ENCODE data around the gene STXBP4. TPM values are rescaled to one million over a fixed set of nuclear protein-coding genes. Genes with fewer than 3 reads are reported as not detected.

Gene STXBP4
- polyA plus RNA-seq, 1 of the 3 experiments (the other 2 are of a cell fraction): 2.8 TPM

GRCh38 chr17:55152236-55152635 lies 183.7 kb downstream of the STXBP4 start:
- CTCF ChIA-PET: no interaction called here
- Histone ChIP-seq H3K9me2 (no peaks in the 10 kb centered on the region), H3K79me2 (ENCODE audit: insufficient read depth) (no peaks in the 10 kb centered on the region), H3K4me3 (ENCODE audit: low read depth in 2 of 2, low read length in 1 of 2) (no peak overlapping the region), H3K27me3 (ENCODE audit: insufficient read depth) (no peaks in the 10 kb centered on the region), H3K4me2 (no peak overlapping the region), H2AFZ (ENCODE audit: low read depth) (no peak overlapping the region), H3K9me3 (no peaks in the 10 kb centered on the region), H4K20me1 (ENCODE audit: insufficient read depth) (no peaks in the 10 kb centered on the region), H3K9ac (no peak overlapping the region), H3F3A (replicated peaks; ENCODE audit: insufficient read depth) (peaks cover 2% of the 10 kb centered on the region), H3K36me3 (replicated peaks in 1 of 2; ENCODE audit: control insufficient read depth in 1 of 2, insufficient read depth in 2 of 2, low read length in 1 of 2) (no peaks in the 10 kb centered on the region), H3K4me1 (ENCODE audit: control insufficient read depth in 1 of 2, insufficient read depth in 2 of 2, low read depth in 1 of 2, low read length in 1 of 2) (peaks cover 10 to 18% of the 10 kb centered on the region in 2 experiments; a peak in 3 of 4 replicates), H3K27ac (ENCODE audit: low read depth in 2 of 2, low read length in 1 of 2) (no peak overlapping the region)
- POLR2A ChIA-PET: no interaction called here
- DNase-seq: no peak
- no peak for TF ChIP-seq TCF12 (IDR thresholded peaks at IDR 0.05)
- no peak for TF ChIP-seq RFX5 (IDR thresholded peaks at IDR 0.05; ENCODE audit: low read length)
- no peak for TF ChIP-seq MEF2A (IDR thresholded peaks at IDR 0.05; ENCODE audit: borderline replicate concordance, low read depth)
- no peak for TF ChIP-seq RCOR1 (IDR thresholded peaks at IDR 0.05; ENCODE audit: low read length)
- TF ChIP-seq TAF1 (IDR thresholded peaks at IDR 0.05; ENCODE audit: borderline replicate concordance, low read depth, low read length): no peak
- TF ChIP-seq CHD2 (IDR thresholded peaks at IDR 0.05; ENCODE audit: low read length, partially characterized antibody): no peak
- TF ChIP-seq USF1 (IDR thresholded peaks at IDR 0.05; ENCODE audit: borderline replicate concordance, low read depth): no peak
- TF ChIP-seq RAD21 (IDR thresholded peaks at IDR 0.05; ENCODE audit: low read length): no peak
- TF ChIP-seq FOXM1 (IDR thresholded peaks at IDR 0.05; ENCODE audit: low read depth): no peak
- TF ChIP-seq IRF3 (IDR thresholded peaks at IDR 0.05; ENCODE audit: low read depth, low read length): no peak
- no peak for TF ChIP-seq POLR2AphosphoS5 (IDR thresholded peaks at IDR 0.05; ENCODE audit: low read depth, low read length)
- no peak for TF ChIP-seq EZH2phosphoT487 (IDR thresholded peaks at IDR 0.05; ENCODE audit: borderline replicate concordance, low read depth)
- no peak for TF ChIP-seq GABPA (IDR thresholded peaks at IDR 0.05; ENCODE audit: low read depth)
- no peak for TF ChIP-seq ZBTB33 (IDR thresholded peaks at IDR 0.05; ENCODE audit: borderline replicate concordance, low read depth)
- 82% methylated on average over 4 of the region's 4 CpGs for WGBS (ENCODE audit: low lambda C conversion rate)

- peaks cover 4% of the 10 kb centered on the region for H3F3A ChIP-seq (replicated peaks; ENCODE audit: insufficient read depth)
- no peak overlapping the region for H3K27ac ChIP-seq (ENCODE audit: low read depth in 2 of 2, low read length in 1 of 2)
- H3K36me3 ChIP-seq (replicated peaks in 1 of 2; ENCODE audit: control insufficient read depth in 1 of 2, insufficient read depth in 2 of 2, low read length in 1 of 2): no peaks in the 10 kb centered on the region
- H3K79me2 ChIP-seq (ENCODE audit: insufficient read depth): no peaks in the 10 kb centered on the region
- no peaks in the 10 kb centered on the region for H3K9me2 ChIP-seq
- no peaks in the 10 kb centered on the region for H3K9me3 ChIP-seq
- DNase-seq: no peak
- peaks cover 21 to 26% of the 10 kb centered on the region in 2 experiments; a peak in 3 of 4 replicates for H3K4me1 ChIP-seq (ENCODE audit: control insufficient read depth in 1 of 2, insufficient read depth in 2 of 2, low read depth in 1 of 2, low read length in 1 of 2)
- WGBS (ENCODE audit: low lambda C conversion rate): 100% methylated on average over 2 of the region's 2 CpGs
- no peak overlapping the region for H3K9ac ChIP-seq
- TF ChIP-seq TEAD4 (IDR thresholded peaks at IDR 0.05; ENCODE audit: borderline replicate concordance, insufficient read depth): no peak
- no peak for TF ChIP-seq YY1 (IDR thresholded peaks at IDR 0.05; ENCODE audit: low read depth)
- TF ChIP-seq EP300 (IDR thresholded peaks at IDR 0.05; ENCODE audit: borderline replicate concordance in 1 of 2, low read depth in 1 of 2, low read length in 1 of 2): no peak
- TF ChIP-seq MXI1 (IDR thresholded peaks at IDR 0.05; ENCODE audit: low read depth, low read length): no peak
- TF ChIP-seq GABPA (IDR thresholded peaks at IDR 0.05; ENCODE audit: low read depth): no peak
- TF ChIP-seq POLR2AphosphoS5 (IDR thresholded peaks at IDR 0.05; ENCODE audit: low read depth, low read length): no peak
- TF ChIP-seq USF1 (IDR thresholded peaks at IDR 0.05; ENCODE audit: borderline replicate concordance, low read depth): no peak
- TF ChIP-seq MAX (IDR thresholded peaks at IDR 0.05; ENCODE audit: low read depth): no peak
- TF ChIP-seq EZH2phosphoT487 (IDR thresholded peaks at IDR 0.05; ENCODE audit: borderline replicate concordance, low read depth): no peak
- TF ChIP-seq NRF1 (IDR thresholded peaks at IDR 0.05; ENCODE audit: low read depth, low read length): no peak
- TF ChIP-seq NFIC (IDR thresholded peaks at IDR 0.05; ENCODE audit: borderline replicate concordance): no peak
- no peak for TF ChIP-seq USF2 (IDR thresholded peaks at IDR 0.05; ENCODE audit: borderline replicate concordance, low read depth, low read length)
- no peak for TF ChIP-seq RCOR1 (IDR thresholded peaks at IDR 0.05; ENCODE audit: low read length)
- ChIA-PET CTCF (interaction anchor here (1.1 to 1.3 kb wide), 3 partner anchors 46 to 194 kb away, joined by 3 to 4 read pairs (median 3); no protein-coding TSS in a partner anchor), POLR2A (no interaction called here)
- no peak overlapping the region for H2AFZ ChIP-seq (ENCODE audit: low read depth)
- H4K20me1 ChIP-seq (ENCODE audit: insufficient read depth): no peaks in the 10 kb centered on the region
- no peak overlapping the region for H3K4me2 ChIP-seq
- no peak overlapping the region for H3K4me3 ChIP-seq (ENCODE audit: low read depth in 2 of 2, low read length in 1 of 2)
- no peaks in the 10 kb centered on the region for H3K27me3 ChIP-seq (ENCODE audit: insufficient read depth)
These were observed 185.5 kb downstream of the STXBP4 start for GRCh38 chr17:55154101-55154500.
